Endothelial cell of umbilical vein (primary cell): Measurements from ENCODE around the gene DYNLRB2. TPM values are rescaled to one million over a fixed set of nuclear protein-coding genes. Genes with fewer than 3 reads are reported as not detected.

Source experiments
- BruUV-seq: library from RNA; stranded (reverse); fragments of 400-500 nt; replicated peaks from 2 replicates; lab custom pipeline; 2021; lab: Mats Ljungman, UMichigan
- CTCF ChIA-PET: fragments of 300-600, 350-600 bp; sonication (Branson Sonifier 250); formaldehyde crosslinking; loops from one replicate; lab custom pipeline; 2021; ENCODE audit warnings: antibody characterized with exemption, inconsistent platforms; lab: Charles Lee
- POLR2A ChIA-PET: fragments of 300-600, 350-600 bp; sonication (Branson Sonifier 250); formaldehyde crosslinking; loops from one replicate; lab custom pipeline; 2021; ENCODE audit warnings: antibody characterized with exemption, inconsistent platforms; lab: Charles Lee
- DNase-seq: peaks from one replicate; pipeline ENCODE4 v3.0.0-alpha.2; 2011; ENCODE audit warnings: low read depth, low spot score
- FAIRE-seq: peaks from 2 replicates; lab custom pipeline; 2011; peaks lifted over from hg19 to GRCh38; lab: Jason Lieb, UNC
- H2AFZ ChIP-seq: 2 replicates; pipeline ENCODE4 v1.6.0; 2012; ENCODE audit warnings: low read depth, low read length, control low read depth, inconsistent platforms
- H3K27ac ChIP-seq: 2 replicates; pipeline ENCODE4 v1.5.1; 2011; ENCODE audit warnings: low read depth, mild to moderate bottlenecking, control low read depth, low read length, moderate library complexity; ENCODE audit not compliant: insufficient read depth
- H3K27me3 ChIP-seq, 2 experiments: 2 replicates each; pipeline versions ENCODE4 v1.6.0 to v1.6.1; 2011; ENCODE audit warnings: low read length in 2 of 2, mixed read lengths in 1 of 2; ENCODE audit not compliant: control insufficient read depth in 2 of 2, insufficient read depth in 2 of 2
- H3K36me3 ChIP-seq, 2 experiments: 2 replicates in 1 of 2; 3 replicates in 1 of 2; pipeline ENCODE4 v1.5.1; 2011; ENCODE audit warnings: low read length in 2 of 2, mild to moderate bottlenecking in 1 of 2, moderate library complexity in 1 of 2; ENCODE audit not compliant: control insufficient read depth in 2 of 2, insufficient read depth in 2 of 2; ENCODE audit errors: extremely low read depth in 1 of 2
- H3K4me1 ChIP-seq: 3 replicates; pipeline ENCODE4 v1.5.1; 2011; ENCODE audit warnings: mild to moderate bottlenecking, low read length; ENCODE audit not compliant: control insufficient read depth, insufficient read depth; ENCODE audit errors: extremely low read depth
- H3K4me2 ChIP-seq: 2 replicates; pipeline ENCODE4 v1.6.1; 2011; ENCODE audit warnings: low read length, control low read depth, mixed read lengths; ENCODE audit not compliant: insufficient read depth
- H3K4me3 ChIP-seq, 3 experiments: fragments of 200-600 bp in 1 of 3; sonication (generic), shearing (Covaris generic) in 1 of 3; replicated peaks in 1 of 3; 2 replicates each; pipeline ENCODE4 v1.5.1; 2011 to 2016; ENCODE audit warnings: control low read depth in 3 of 3, low read length in 3 of 3, mild to moderate bottlenecking in 2 of 3, inconsistent platforms in 1 of 3, low read depth in 1 of 3, moderate library complexity in 1 of 3; ENCODE audit not compliant: insufficient read depth in 1 of 3
- H3K79me2 ChIP-seq: 2 replicates; pipeline ENCODE4 v1.6.0; 2012; ENCODE audit warnings: low read length, inconsistent platforms; ENCODE audit not compliant: control insufficient read depth, insufficient read depth
- H3K9ac ChIP-seq: replicated peaks from 2 replicates; pipeline ENCODE3; 2011; ENCODE audit warnings: low read length, control low read depth; ENCODE audit not compliant: insufficient read depth; ENCODE audit errors: extremely low read depth
- H3K9me1 ChIP-seq: replicated peaks from 3 replicates; pipeline ENCODE4 v1.6.0; 2011; ENCODE audit warnings: mild to moderate bottlenecking, low read length; ENCODE audit not compliant: control insufficient read depth, insufficient read depth; ENCODE audit errors: extremely low read depth
- H3K9me3 ChIP-seq: replicated peaks from 2 replicates; pipeline ENCODE4 v1.5.1; 2012; ENCODE audit warnings: low read length, inconsistent platforms; ENCODE audit not compliant: control insufficient read depth, insufficient read depth
- H4K20me1 ChIP-seq: replicated peaks from 2 replicates; pipeline ENCODE3; 2011; ENCODE audit warnings: mild to moderate bottlenecking, low read length; ENCODE audit not compliant: control insufficient read depth, insufficient read depth; ENCODE audit errors: extremely low read depth
- EZH2 ChIP-seq: IDR thresholded peaks from 2 replicates; pipeline ENCODE4 v1.6.1; 2012; ENCODE audit warnings: borderline replicate concordance, low read depth, mild to moderate bottlenecking, moderate library complexity, low read length, inconsistent platforms; ENCODE audit not compliant: severe bottlenecking
- FOS ChIP-seq: IDR thresholded peaks from 2 replicates; pipeline ENCODE4 v1.6.1; 2011; ENCODE audit warnings: mild to moderate bottlenecking, low read length, moderate library complexity, borderline replicate concordance; ENCODE audit not compliant: insufficient read depth
- GATA2 ChIP-seq: IDR thresholded peaks from 2 replicates; pipeline ENCODE4 v1.7.0; 2011; ENCODE audit warnings: low read depth, mild to moderate bottlenecking, moderate library complexity, mixed read lengths, low read length; ENCODE audit not compliant: insufficient read length, insufficient read depth
- JUN ChIP-seq: IDR thresholded peaks from 2 replicates; pipeline ENCODE4 v1.6.1; 2011; ENCODE audit warnings: borderline replicate concordance, low read depth; ENCODE audit not compliant: insufficient read length, insufficient read depth
- MYC ChIP-seq: IDR thresholded peaks from one replicate; pipeline ENCODE4 v1.6.1; 2011; ENCODE audit warnings: mild to moderate bottlenecking, low read depth, low read length
- POLR2A ChIP-seq: IDR thresholded peaks from 2 replicates; pipeline ENCODE4 v1.6.1; 2012; ENCODE audit warnings: low read depth, mild to moderate bottlenecking, control low read depth, low read length
- POLR2AphosphoS5 ChIP-seq: IDR thresholded peaks from 2 replicates; pipeline ENCODE4 v1.6.1; 2012; ENCODE audit warnings: low read depth, mild to moderate bottlenecking, control low read depth, low read length, moderate library complexity; ENCODE audit not compliant: insufficient read depth
- dilution Hi-C: fragments of 300-500 bp; cut with MboI; formaldehyde crosslinking; loops from one replicate; pipeline ENCODE4 v1.15.0; 2019; ENCODE audit warnings: low sequenced_read_pairs; ENCODE audit not compliant: extremely low pct_ligation_motif_present
- intact Hi-C: fragments of 100-400 bp; cut with micrococcal nuclease; formaldehyde crosslinking; loops from one replicate; pipeline ENCODE4 v1.10.0; 2022
- polyA plus RNA-seq, 4 experiments: library from polyadenylated mRNA; depleted of rRNA in 3 of 4; stranded (reverse) in 3 of 4; unstranded in 1 of 4; fragments of >200 nt; gene quantifications; 2 replicates each; pipeline versions ENCODE4 v1.2.1 to v1.2.3, GENCODE V29; 2011 to 2012; ENCODE audit warnings: missing spikeins in 1 of 4
- total RNA-seq: library from RNA; stranded (reverse); gene quantifications from 2 replicates; pipeline ENCODE4 v1.2.3, GENCODE V29; 2021
- TF ChIP-seq, protein P1 (sequence below), 2 donors: IDR thresholded peaks; 1 replicate in 1 of 2; 2 replicates in 1 of 2; pipeline ENCODE4 v1.5.1; 2011; ENCODE audit warnings: low read length in 2 of 2, mild to moderate bottlenecking in 2 of 2, moderate library complexity in 2 of 2, control low read depth in 1 of 2, inconsistent platforms in 1 of 2, low read depth in 1 of 2; ENCODE audit not compliant: insufficient read depth in 1 of 2; ENCODE audit errors: extremely low read depth in 1 of 2
- TF ChIP-seq, protein P2 (sequence below): IDR thresholded peaks from 2 replicates; pipeline ENCODE4 v1.6.1; 2011; ENCODE audit not compliant: insufficient read depth, insufficient read length

DYNLRB2 gene
- total and polyA plus RNA-seq, 2 donors (not counting 3 experiments of a cell fraction or from before 2014, with no cell fraction given), result not detected

DNA sequence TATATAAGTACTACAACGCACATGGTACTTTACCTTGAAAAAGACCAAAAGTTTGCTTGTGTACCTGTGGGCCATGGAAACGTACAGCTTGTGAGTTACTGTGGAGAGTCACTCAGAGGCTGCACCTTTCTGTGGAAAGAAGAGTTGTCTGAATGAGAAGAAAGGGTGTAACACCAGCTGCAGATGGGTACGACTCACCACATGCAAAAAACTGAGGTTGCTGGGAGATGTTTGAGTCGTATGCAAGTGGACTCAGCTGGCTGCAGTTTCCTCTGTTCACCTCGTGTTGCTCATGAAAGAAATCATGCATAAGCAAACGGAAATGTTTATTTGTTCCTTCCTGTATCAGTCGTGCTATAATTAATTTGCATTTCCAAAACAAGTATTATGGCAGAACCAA is 22.4 kb upstream of the DYNLRB2 start:
- H3K9me3 ChIP-seq, result no peaks in the 10 kb centered on the region
- peaks cover 0 to 3% of the 10 kb centered on the region in 2 experiments for H3K27me3 ChIP-seq
- H3K27ac ChIP-seq, result no peak overlapping the region
- no peak for FAIRE-seq
- no peak for DNase-seq
- no peaks in the 10 kb centered on the region for H4K20me1 ChIP-seq
- H3K36me3 ChIP-seq, result no peaks in the 10 kb centered on the region
- dilution Hi-C loops, result no loop called here
- H3K4me2 ChIP-seq, result no peak overlapping the region
- no peak overlapping the region for H3K9ac ChIP-seq
- H3K4me1 ChIP-seq, result no peaks in the 10 kb centered on the region
- H2AFZ ChIP-seq, result no peak overlapping the region
- H3K79me2 ChIP-seq, result no peaks in the 10 kb centered on the region
- intact Hi-C loops, result no loop called here
- ChIA-PET POLR2A (no interaction called here), CTCF (interaction anchor here (1.0 to 5.3 kb wide), 3 partner anchors 9 to 52 kb away, joined by 3 to 28 read pairs (median 5); no protein-coding TSS in a partner anchor)
- TF ChIP-seq GATA2 (no peak), POLR2A (no peak), FOS (no peak), MYC (no peak), POLR2AphosphoS5 (no peak), EZH2 (no peak), JUN (no peak)
- TF ChIP-seq, protein P1, sequence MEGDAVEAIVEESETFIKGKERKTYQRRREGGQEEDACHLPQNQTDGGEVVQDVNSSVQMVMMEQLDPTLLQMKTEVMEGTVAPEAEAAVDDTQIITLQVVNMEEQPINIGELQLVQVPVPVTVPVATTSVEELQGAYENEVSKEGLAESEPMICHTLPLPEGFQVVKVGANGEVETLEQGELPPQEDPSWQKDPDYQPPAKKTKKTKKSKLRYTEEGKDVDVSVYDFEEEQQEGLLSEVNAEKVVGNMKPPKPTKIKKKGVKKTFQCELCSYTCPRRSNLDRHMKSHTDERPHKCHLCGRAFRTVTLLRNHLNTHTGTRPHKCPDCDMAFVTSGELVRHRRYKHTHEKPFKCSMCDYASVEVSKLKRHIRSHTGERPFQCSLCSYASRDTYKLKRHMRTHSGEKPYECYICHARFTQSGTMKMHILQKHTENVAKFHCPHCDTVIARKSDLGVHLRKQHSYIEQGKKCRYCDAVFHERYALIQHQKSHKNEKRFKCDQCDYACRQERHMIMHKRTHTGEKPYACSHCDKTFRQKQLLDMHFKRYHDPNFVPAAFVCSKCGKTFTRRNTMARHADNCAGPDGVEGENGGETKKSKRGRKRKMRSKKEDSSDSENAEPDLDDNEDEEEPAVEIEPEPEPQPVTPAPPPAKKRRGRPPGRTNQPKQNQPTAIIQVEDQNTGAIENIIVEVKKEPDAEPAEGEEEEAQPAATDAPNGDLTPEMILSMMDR (IDR thresholded peaks at IDR 0.05; ENCODE audit: extremely low read depth in 1 of 2, insufficient read depth in 1 of 2, low read depth in 1 of 2, low read length in 2 of 2), result no peak
- TF ChIP-seq, protein P2, sequence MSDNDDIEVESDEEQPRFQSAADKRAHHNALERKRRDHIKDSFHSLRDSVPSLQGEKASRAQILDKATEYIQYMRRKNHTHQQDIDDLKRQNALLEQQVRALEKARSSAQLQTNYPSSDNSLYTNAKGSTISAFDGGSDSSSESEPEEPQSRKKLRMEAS, result no peak
- BruUV-seq, result no TSS peak
- no peaks in the 10 kb centered on the region for H3K9me1 ChIP-seq
- H3K4me3 ChIP-seq, result no peak overlapping the region
